ENCODE results near the gene MRPL50. TPM values are rescaled to one million over a fixed set of nuclear protein-coding genes. Genes with fewer than 3 reads are reported as not detected.
"Not testable (repeated sequence)": the region's sequence is repeated elsewhere in the genome, so short reads cannot be mapped to it uniquely, and the experiment has no call there.

The MRPL50 gene
- total RNA-seq, 1 donor from 2014 or later: 11.9 TPM

- DNase-seq (ENCODE audit: low spot score): no peak
Observed at GRCh38 chr9:101417977-101418376, 19.6 kb upstream of the MRPL50 start.

GRCh38 chr9:101417389-101417788 is 19.0 kb upstream of the MRPL50 start:
- DNase-seq (ENCODE audit: low spot score): no peak

- no peak for DNase-seq (ENCODE audit: low spot score)
Observed at GRCh38 chr9:101415578-101415977, 17.2 kb upstream of the MRPL50 start.

GRCh38 chr9:101414839-101415238 is 16.4 kb upstream of the MRPL50 start:
- DNase-seq (ENCODE audit: low spot score): no peak

- DNase-seq (ENCODE audit: low spot score): no peak
Observed at GRCh38 chr9:101409079-101409477, 10.7 kb upstream of the MRPL50 start.

- DNase-seq (ENCODE audit: low spot score): no peak
Observed at GRCh38 chr9:101408374-101409078, 10.1 kb upstream of the MRPL50 start.

GRCh38 chr9:101403516-101404285 is 5.3 kb upstream of the MRPL50 start:
- no peak for DNase-seq (ENCODE audit: low spot score)

GRCh38 chr9:101400120-101400519 is 1.7 kb upstream of the MRPL50 start:
- DNase-seq (ENCODE audit: low spot score): no peak

GRCh38 chr9:101399643-101399970 is 1.2 kb upstream of the MRPL50 start:
- DNase-seq (ENCODE audit: low spot score): no peak

GRCh38 chr9:101398930-101399642 is 668 bp upstream of the MRPL50 start:
- DNase-seq (ENCODE audit: low spot score): peak; percentile 49

GRCh38 chr9:101397746-101398067 is 711 bp downstream of the MRPL50 start:
- no peak for DNase-seq (ENCODE audit: low spot score)

GRCh38 chr9:101394687-101395086 is 3.7 kb downstream of the MRPL50 start:
- DNase-seq (ENCODE audit: low spot score): no peak

GRCh38 chr9:101393135-101393534 is 5.3 kb downstream of the MRPL50 start:
- DNase-seq (ENCODE audit: low spot score): no peak

- no peak for DNase-seq (ENCODE audit: low spot score)
Observed at GRCh38 chr9:101388507-101388993, 9.9 kb downstream of the MRPL50 start.

- DNase-seq (ENCODE audit: low spot score): no peak
Observed at GRCh38 chr9:101387871-101388506, 10.4 kb downstream of the MRPL50 start.

GRCh38 chr9:101384873-101385536 is 13.4 kb downstream of the MRPL50 start, which contains the start of gene BAAT:
Gene BAAT (minus strand): TSS chr9:101385006. CDS start chr9:101371404, 13,602 bp downstream.
- DNase-seq (ENCODE audit: low spot score): not testable (repeated sequence)

GRCh38 chr9:101383361-101383760 is 15.1 kb downstream of the MRPL50 start:
- DNase-seq (ENCODE audit: low spot score): no peak

- DNase-seq (ENCODE audit: low spot score): no peak
Observed at GRCh38 chr9:101381833-101382342, 16.5 kb downstream of the MRPL50 start.

GRCh38 chr9:101381118-101381517 is 17.3 kb downstream of the MRPL50 start:
- no peak for DNase-seq (ENCODE audit: low spot score)

- DNase-seq (ENCODE audit: low spot score): no peak
Observed at GRCh38 chr9:101380295-101380694, 18.1 kb downstream of the MRPL50 start.

- no peak for DNase-seq (ENCODE audit: low spot score)
Observed at GRCh38 chr9:101376111-101376848, 22.1 kb downstream of the MRPL50 start.

Measured in ureter (tissue), 1 donor.